Nephron (organoid): ENCODE results near the gene MDN1.

Source experiments
- H3K27ac Mint-ChIP-seq, 3 experiments: 2 replicates each; pipeline ENCODE4 v1.8.0; 2020; ENCODE audit warnings: mixed read lengths in 3 of 3, mild to moderate bottlenecking in 2 of 3, moderate library complexity in 1 of 3
- H3K27me3 Mint-ChIP-seq: 2 replicates; pipeline ENCODE4 v1.8.0; 2021; ENCODE audit warnings: low read depth, mild to moderate bottlenecking, moderate library complexity, mixed read lengths
- H3K36me3 Mint-ChIP-seq: 2 replicates; pipeline ENCODE4 v1.8.0; 2020; ENCODE audit warnings: low read depth, mixed read lengths
- H3K4me1 Mint-ChIP-seq: 2 replicates; pipeline ENCODE4 v1.8.0; 2020; ENCODE audit warnings: mixed read lengths
- H3K4me3 Mint-ChIP-seq, 3 experiments: 2 replicates each; pipeline ENCODE4 v1.8.0; 2020; ENCODE audit warnings: mild to moderate bottlenecking in 3 of 3, mixed read lengths in 3 of 3, moderate library complexity in 2 of 3
- H3K9me3 Mint-ChIP-seq: 2 replicates; pipeline ENCODE4 v1.8.0; 2020; ENCODE audit warnings: mixed read lengths
- TF ChIP-seq, protein P1 (sequence below), 3 experiments: fragments of 200-600 bp; sonication (generic); IDR thresholded peaks; one replicate each; pipeline ENCODE4 v1.5.0; 2021; ENCODE audit warnings: antibody characterized with exemption in 3 of 3; ENCODE audit not compliant: unreplicated experiment in 3 of 3

The MDN1 gene

DNA sequence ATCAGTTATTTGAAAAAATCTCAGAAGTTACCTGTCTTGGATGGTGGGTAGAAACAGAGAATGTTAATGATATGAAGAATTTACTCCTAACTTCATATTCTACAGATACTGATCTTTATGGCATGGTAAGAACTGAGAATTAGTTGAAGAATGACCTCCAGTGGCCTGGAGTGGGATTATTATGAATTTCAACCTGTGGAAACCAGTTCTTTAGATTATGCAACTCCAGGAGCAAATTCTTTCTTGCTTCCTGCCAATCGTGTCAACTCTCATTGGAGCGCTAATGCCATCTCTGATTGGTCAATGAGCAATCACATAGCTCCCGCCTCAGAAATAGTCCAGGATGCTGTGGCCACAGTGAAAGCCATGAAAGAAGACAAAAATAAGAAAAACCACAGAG is 221.6 kb downstream of the MDN1 start:
- no peaks in the 10 kb centered on the region for H3K27me3 Mint-ChIP-seq
- H3K9me3 Mint-ChIP-seq, result no peaks in the 10 kb centered on the region
- peaks cover 6% of the 10 kb centered on the region for H3K4me1 Mint-ChIP-seq
- no peak overlapping the region for H3K4me3 Mint-ChIP-seq
- H3K27ac Mint-ChIP-seq, result peak overlapping the region in 1 of 3 experiments; percentile 24
- TF ChIP-seq, protein P1, sequence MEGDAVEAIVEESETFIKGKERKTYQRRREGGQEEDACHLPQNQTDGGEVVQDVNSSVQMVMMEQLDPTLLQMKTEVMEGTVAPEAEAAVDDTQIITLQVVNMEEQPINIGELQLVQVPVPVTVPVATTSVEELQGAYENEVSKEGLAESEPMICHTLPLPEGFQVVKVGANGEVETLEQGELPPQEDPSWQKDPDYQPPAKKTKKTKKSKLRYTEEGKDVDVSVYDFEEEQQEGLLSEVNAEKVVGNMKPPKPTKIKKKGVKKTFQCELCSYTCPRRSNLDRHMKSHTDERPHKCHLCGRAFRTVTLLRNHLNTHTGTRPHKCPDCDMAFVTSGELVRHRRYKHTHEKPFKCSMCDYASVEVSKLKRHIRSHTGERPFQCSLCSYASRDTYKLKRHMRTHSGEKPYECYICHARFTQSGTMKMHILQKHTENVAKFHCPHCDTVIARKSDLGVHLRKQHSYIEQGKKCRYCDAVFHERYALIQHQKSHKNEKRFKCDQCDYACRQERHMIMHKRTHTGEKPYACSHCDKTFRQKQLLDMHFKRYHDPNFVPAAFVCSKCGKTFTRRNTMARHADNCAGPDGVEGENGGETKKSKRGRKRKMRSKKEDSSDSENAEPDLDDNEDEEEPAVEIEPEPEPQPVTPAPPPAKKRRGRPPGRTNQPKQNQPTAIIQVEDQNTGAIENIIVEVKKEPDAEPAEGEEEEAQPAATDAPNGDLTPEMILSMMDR (IDR thresholded peaks at IDR 0.05; ENCODE audit: unreplicated experiment in 3 of 3), result peak in 2 of 3 experiments; percentile 8 to 34
- H3K36me3 Mint-ChIP-seq, result peaks cover 12% of the 10 kb centered on the region

DNA sequence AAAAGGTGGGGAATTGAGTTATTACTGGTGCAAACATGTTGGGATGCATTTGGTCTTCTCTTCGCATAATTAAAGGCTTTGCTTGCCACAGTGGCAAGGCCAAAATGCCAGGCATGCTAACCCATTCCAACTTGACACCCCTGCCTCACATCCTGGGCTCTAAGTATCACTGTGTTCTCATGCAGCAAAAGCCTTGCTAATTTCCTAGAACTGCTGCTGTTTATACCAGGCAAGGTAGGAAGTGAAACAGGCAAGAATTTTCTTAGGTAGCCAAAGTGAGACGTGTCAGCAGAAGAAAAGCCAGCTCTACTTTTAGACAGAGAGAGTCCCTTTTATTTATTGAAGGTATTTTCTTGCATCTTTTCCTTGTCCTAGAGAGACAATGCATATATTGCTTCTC is 222.2 kb downstream of the MDN1 start:
- H3K36me3 Mint-ChIP-seq, result peaks cover 13% of the 10 kb centered on the region
- no peak overlapping the region for H3K4me3 Mint-ChIP-seq
- H3K27ac Mint-ChIP-seq, result peak overlapping the region in 1 of 3 experiments; percentile 49
- H3K4me1 Mint-ChIP-seq, result peaks cover 6% of the 10 kb centered on the region
- TF ChIP-seq, protein P1 (IDR thresholded peaks at IDR 0.05; ENCODE audit: unreplicated experiment in 3 of 3), result no peak
- H3K27me3 Mint-ChIP-seq, result no peaks in the 10 kb centered on the region
- H3K9me3 Mint-ChIP-seq, result no peaks in the 10 kb centered on the region

DNA sequence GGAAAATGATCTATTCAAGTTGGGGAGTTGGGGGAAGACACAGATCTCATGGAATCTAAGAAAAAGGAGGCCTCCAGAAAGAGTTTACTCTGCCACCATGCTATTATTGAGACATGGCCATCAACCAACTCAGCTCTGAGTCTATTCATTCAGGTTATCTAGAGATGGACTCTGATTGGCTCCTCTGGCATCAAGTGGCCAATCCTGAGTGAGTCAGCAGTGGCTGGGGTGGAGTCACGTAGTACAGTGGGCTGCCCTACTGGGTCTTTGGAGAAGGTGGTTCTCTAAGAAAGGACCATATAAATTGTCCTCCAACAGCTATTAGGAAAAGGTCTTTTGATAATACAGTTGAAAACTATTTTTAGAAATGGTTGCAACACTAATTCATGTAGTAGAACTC is 223.1 kb downstream of the MDN1 start:
- TF ChIP-seq, protein P1 (IDR thresholded peaks at IDR 0.05; ENCODE audit: unreplicated experiment in 3 of 3), result no peak
- Mint-ChIP-seq H3K27me3 (no peaks in the 10 kb centered on the region), H3K4me3 (no peak overlapping the region), H3K36me3 (peaks cover 13% of the 10 kb centered on the region), H3K9me3 (no peaks in the 10 kb centered on the region), H3K4me1 (peaks cover under 1% of the 10 kb centered on the region), H3K27ac (no peak overlapping the region)

DNA sequence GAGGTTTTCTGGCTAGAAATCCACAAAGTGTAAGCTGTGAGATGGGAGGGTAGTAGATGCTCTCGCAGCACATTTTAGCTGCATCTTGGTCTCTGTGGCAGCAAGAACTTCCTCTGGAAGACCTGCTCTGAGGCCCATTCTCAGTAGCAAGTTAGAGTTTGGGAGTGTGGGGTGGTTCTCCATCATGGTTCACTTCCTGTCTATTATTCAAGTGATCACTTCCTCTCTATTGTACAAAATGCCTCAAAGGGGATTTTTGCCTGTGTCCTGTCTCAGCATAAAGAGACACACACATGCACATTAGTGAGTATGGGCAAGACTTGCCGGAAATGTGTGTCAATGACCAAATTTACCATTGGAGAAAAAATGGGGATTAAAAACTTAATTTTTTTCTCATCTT is 223.5 kb downstream of the MDN1 start:
- Mint-ChIP-seq H3K27me3 (no peaks in the 10 kb centered on the region), H3K4me3 (no peak overlapping the region), H3K27ac (no peak overlapping the region), H3K4me1 (no peaks in the 10 kb centered on the region), H3K9me3 (no peaks in the 10 kb centered on the region), H3K36me3 (peaks cover 13% of the 10 kb centered on the region)
- TF ChIP-seq, protein P1 (IDR thresholded peaks at IDR 0.05; ENCODE audit: unreplicated experiment in 3 of 3), result no peak
